HepG2 (cell line): ENCODE data around the gene ADGRE3. TPM values are rescaled to one million over a fixed set of nuclear protein-coding genes. Genes with fewer than 3 reads are reported as not detected.

Experiments
- ARHGAP35 ChIP-seq: sonication (generic); formaldehyde crosslinking; IDR thresholded peaks from 2 replicates; pipeline ENCODE4 v1.9.0; 2022; ENCODE audit warnings: mild to moderate bottlenecking, inconsistent platforms, moderate library complexity, missing genetic modification reagents, borderline replicate concordance
- ATF7 ChIP-seq, 2 experiments: fragments of 450-650 bp in 1 of 2; sonication (generic) in 1 of 2; formaldehyde crosslinking in 1 of 2; IDR thresholded peaks; 2 replicates each; pipeline versions ENCODE4 v1.4.0 to v1.6.1; 2016 to 2020; ENCODE audit warnings: antibody characterized with exemption in 1 of 2, mild to moderate bottlenecking in 1 of 2, missing genetic modification reagents in 1 of 2
- MAFF ChIP-seq: IDR thresholded peaks from 2 replicates; pipeline ENCODE4 v1.6.1; 2011; ENCODE audit warnings: low read depth, low read length, improper control_type of control experiment
- NR2F6 ChIP-seq, 2 experiments: IDR thresholded peaks; 2 replicates each; pipeline ENCODE4 v1.6.1; 2016; ENCODE audit warnings: antibody characterized with exemption in 1 of 2, mild to moderate bottlenecking in 1 of 2
- PRPF4 ChIP-seq: fragments of 200-400 bp; formaldehyde crosslinking; IDR thresholded peaks from 2 replicates; pipeline ENCODE4 v1.6.1; 2016; ENCODE audit warnings: low read length, low read depth; ENCODE audit not compliant: poor library complexity, severe bottlenecking
- TCF7L2 ChIP-seq: IDR thresholded peaks from 2 replicates; pipeline ENCODE4 v1.6.1; 2011; ENCODE audit warnings: mild to moderate bottlenecking, low read depth, low read length, moderate library complexity
- ZNF20 ChIP-seq: sonication (generic); formaldehyde crosslinking; IDR thresholded peaks from 2 replicates; pipeline ENCODE4 v1.4.0; 2020; ENCODE audit warnings: mild to moderate bottlenecking, moderate library complexity, missing genetic modification reagents
- ZNF670 ChIP-seq: sonication (generic); formaldehyde crosslinking; IDR thresholded peaks from 2 replicates; pipeline ENCODE4 v1.8.0; 2022; ENCODE audit warnings: mild to moderate bottlenecking, missing genetic modification reagents, borderline replicate concordance
- ZZZ3 ChIP-seq: sonication (generic); formaldehyde crosslinking; IDR thresholded peaks from 2 replicates; pipeline ENCODE4 v1.4.0; 2020; ENCODE audit warnings: missing genetic modification reagents, mild to moderate bottlenecking, borderline replicate concordance
- polyA plus RNA-seq, 8 experiments: library from polyadenylated mRNA; depleted of rRNA in 3 of 8; stranded (reverse) in 7 of 8; unstranded in 1 of 8; fragments of >200 nt; fragmentation: Illumina TruSeq in 4 of 8; extraction: Trizol in 4 of 8; gene quantifications; 2 replicates each; pipeline versions ENCODE4 v1.2.1 to v1.2.3, GENCODE V29; 2011 to 2016; ENCODE audit warnings: low read depth in 4 of 8, missing spikeins in 1 of 8, mixed read lengths in 1 of 8; ENCODE audit not compliant: insufficient read depth in 1 of 8
- total RNA-seq, 5 experiments: library from RNA; depleted of rRNA; stranded (reverse); fragments of >200 nt; fragmentation: Illumina TruSeq; extraction: Trizol; gene quantifications; 2 replicates each; pipeline ENCODE4 v1.2.3, GENCODE V29; 2016; ENCODE audit warnings: low read depth in 1 of 5
- TF ChIP-seq, protein P1 (sequence below): sonication (generic); formaldehyde crosslinking; IDR thresholded peaks from 2 replicates; pipeline ENCODE4 v1.8.0; 2022; ENCODE audit warnings: mild to moderate bottlenecking, missing genetic modification reagents, borderline replicate concordance
- TF ChIP-seq, protein P2 (sequence below): sonication (generic); formaldehyde crosslinking; IDR thresholded peaks from 2 replicates; pipeline ENCODE4 v1.4.0; 2020; ENCODE audit warnings: missing genetic modification reagents
- TF ChIP-seq, protein P3 (sequence below): sonication (generic); formaldehyde crosslinking; IDR thresholded peaks from 2 replicates; pipeline ENCODE4 v1.4.0; 2020; ENCODE audit warnings: missing genetic modification reagents
- TF ChIP-seq, protein P4 (sequence below): sonication (generic); formaldehyde crosslinking; IDR thresholded peaks from 2 replicates; pipeline ENCODE4 v1.4.0; 2020; ENCODE audit warnings: mild to moderate bottlenecking, missing genetic modification reagents
- TF ChIP-seq, protein P5 (sequence below): sonication (generic); formaldehyde crosslinking; IDR thresholded peaks from 2 replicates; pipeline ENCODE4 v1.4.0; 2020; ENCODE audit warnings: missing genetic modification reagents

The ADGRE3 gene
- total and polyA plus RNA-seq, 2 of the 13 experiments (the other 11 are each of a cell fraction or from before 2014, with no cell fraction given) = not detected

DNA sequence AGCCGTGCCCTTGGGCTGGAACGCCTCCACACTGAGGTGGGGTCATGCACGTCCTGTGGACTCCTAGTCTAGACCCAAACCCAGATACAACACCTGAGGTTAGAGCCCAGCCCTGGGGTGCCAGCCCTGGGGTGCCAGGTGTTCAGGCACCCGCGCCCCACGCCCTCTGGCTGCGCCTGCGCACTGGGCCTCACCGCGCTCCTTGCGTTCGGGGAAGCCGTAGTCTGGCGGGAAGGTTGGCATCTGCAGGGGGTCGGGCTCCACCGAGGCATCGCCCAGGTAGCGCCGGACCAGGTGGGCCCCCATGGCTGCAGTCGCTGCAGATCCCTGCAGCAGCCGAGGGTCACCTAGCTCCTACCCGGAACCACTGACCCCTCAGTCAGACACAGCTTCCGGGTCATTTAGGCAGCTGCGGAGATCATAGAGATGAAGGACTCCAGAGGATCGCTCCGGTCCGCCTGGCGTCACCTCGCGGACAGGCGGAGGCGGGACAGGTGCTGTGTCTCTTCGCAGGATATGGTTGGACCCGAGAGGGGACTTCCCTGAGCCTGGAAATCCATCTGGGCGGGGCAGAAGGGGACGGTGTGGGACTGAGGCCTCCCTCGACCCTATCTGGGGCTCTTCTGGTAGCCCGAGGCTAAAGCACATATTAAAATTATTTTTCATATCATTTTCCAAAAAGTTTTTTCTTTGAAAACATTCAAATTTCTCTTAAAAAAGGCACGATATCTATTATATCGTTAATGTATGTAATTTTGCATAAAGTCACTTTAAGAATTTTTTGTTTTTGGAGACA, 102.8 kb downstream of the ADGRE3 start, which contains the start of gene NDUFB7 (continued):
- TF ChIP-seq ZNF20 (CRISPR knock-in tag) (no peak), NR2F6 (IDR thresholded peaks at IDR 0.05) (0 out of 2 replicates have a peak, but pooled peaks have one; percentile 12), NR2F6 (CRISPR knock-in tag; IDR thresholded peaks at IDR 0.05) (peak; percentile 74; the same call in 1 of the 2 replicates), ARHGAP35 (0 out of 2 replicates have a peak, but pooled peaks have one; percentile 57), ZNF670 (CRISPR knock-in tag) (no peak), MAFF (no peak), PRPF4 (no peak), ZZZ3 (CRISPR knock-in tag) (peak; percentile 88; the same call in 1 of the 2 replicates), ATF7 (IDR thresholded peaks at IDR 0.05) (no peak), ATF7 (CRISPR knock-in tag; IDR thresholded peaks at IDR 0.05) (no peak), TCF7L2 (no peak)
- TF ChIP-seq, protein P1, sequence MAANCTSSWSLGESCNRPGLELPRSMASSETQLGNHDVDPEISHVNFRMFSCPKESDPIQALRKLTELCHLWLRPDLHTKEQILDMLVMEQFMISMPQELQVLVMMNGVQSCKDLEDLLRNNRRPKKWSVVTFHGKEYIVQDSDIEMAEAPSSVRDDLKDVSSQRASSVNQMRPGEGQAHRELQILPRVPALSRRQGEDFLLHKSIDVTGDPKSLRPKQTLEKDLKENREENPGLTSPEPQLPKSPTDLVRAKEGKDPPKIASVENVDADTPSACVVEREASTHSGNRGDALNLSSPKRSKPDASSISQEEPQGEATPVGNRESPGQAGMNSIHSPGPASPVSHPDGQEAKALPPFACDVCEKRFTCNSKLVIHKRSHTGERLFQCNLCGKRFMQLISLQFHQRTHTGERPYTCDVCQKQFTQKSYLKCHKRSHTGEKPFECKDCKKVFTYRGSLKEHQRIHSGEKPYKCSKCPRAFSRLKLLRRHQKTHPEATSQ (CRISPR knock-in tag) = peak; percentile 64; the same call in 1 of the 2 replicates
- TF ChIP-seq, protein P2, sequence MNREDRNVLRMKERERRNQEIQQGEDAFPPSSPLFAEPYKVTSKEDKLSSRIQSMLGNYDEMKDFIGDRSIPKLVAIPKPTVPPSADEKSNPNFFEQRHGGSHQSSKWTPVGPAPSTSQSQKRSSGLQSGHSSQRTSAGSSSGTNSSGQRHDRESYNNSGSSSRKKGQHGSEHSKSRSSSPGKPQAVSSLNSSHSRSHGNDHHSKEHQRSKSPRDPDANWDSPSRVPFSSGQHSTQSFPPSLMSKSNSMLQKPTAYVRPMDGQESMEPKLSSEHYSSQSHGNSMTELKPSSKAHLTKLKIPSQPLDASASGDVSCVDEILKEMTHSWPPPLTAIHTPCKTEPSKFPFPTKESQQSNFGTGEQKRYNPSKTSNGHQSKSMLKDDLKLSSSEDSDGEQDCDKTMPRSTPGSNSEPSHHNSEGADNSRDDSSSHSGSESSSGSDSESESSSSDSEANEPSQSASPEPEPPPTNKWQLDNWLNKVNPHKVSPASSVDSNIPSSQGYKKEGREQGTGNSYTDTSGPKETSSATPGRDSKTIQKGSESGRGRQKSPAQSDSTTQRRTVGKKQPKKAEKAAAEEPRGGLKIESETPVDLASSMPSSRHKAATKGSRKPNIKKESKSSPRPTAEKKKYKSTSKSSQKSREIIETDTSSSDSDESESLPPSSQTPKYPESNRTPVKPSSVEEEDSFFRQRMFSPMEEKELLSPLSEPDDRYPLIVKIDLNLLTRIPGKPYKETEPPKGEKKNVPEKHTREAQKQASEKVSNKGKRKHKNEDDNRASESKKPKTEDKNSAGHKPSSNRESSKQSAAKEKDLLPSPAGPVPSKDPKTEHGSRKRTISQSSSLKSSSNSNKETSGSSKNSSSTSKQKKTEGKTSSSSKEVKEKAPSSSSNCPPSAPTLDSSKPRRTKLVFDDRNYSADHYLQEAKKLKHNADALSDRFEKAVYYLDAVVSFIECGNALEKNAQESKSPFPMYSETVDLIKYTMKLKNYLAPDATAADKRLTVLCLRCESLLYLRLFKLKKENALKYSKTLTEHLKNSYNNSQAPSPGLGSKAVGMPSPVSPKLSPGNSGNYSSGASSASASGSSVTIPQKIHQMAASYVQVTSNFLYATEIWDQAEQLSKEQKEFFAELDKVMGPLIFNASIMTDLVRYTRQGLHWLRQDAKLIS (CRISPR knock-in tag) = no peak
- TF ChIP-seq, protein P3, sequence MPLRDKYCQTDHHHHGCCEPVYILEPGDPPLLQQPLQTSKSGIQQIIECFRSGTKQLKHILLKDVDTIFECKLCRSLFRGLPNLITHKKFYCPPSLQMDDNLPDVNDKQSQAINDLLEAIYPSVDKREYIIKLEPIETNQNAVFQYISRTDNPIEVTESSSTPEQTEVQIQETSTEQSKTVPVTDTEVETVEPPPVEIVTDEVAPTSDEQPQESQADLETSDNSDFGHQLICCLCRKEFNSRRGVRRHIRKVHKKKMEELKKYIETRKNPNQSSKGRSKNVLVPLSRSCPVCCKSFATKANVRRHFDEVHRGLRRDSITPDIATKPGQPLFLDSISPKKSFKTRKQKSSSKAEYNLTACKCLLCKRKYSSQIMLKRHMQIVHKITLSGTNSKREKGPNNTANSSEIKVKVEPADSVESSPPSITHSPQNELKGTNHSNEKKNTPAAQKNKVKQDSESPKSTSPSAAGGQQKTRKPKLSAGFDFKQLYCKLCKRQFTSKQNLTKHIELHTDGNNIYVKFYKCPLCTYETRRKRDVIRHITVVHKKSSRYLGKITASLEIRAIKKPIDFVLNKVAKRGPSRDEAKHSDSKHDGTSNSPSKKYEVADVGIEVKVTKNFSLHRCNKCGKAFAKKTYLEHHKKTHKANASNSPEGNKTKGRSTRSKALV (CRISPR knock-in tag) = no peak
- TF ChIP-seq, protein P4, sequence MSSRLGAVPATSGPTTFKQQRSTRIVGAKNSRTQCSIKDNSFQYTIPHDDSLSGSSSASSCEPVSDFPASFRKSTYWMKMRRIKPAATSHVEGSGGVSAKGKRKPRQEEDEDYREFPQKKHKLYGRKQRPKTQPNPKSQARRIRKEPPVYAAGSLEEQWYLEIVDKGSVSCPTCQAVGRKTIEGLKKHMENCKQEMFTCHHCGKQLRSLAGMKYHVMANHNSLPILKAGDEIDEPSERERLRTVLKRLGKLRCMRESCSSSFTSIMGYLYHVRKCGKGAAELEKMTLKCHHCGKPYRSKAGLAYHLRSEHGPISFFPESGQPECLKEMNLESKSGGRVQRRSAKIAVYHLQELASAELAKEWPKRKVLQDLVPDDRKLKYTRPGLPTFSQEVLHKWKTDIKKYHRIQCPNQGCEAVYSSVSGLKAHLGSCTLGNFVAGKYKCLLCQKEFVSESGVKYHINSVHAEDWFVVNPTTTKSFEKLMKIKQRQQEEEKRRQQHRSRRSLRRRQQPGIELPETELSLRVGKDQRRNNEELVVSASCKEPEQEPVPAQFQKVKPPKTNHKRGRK (CRISPR knock-in tag) = no peak
- TF ChIP-seq, protein P5, sequence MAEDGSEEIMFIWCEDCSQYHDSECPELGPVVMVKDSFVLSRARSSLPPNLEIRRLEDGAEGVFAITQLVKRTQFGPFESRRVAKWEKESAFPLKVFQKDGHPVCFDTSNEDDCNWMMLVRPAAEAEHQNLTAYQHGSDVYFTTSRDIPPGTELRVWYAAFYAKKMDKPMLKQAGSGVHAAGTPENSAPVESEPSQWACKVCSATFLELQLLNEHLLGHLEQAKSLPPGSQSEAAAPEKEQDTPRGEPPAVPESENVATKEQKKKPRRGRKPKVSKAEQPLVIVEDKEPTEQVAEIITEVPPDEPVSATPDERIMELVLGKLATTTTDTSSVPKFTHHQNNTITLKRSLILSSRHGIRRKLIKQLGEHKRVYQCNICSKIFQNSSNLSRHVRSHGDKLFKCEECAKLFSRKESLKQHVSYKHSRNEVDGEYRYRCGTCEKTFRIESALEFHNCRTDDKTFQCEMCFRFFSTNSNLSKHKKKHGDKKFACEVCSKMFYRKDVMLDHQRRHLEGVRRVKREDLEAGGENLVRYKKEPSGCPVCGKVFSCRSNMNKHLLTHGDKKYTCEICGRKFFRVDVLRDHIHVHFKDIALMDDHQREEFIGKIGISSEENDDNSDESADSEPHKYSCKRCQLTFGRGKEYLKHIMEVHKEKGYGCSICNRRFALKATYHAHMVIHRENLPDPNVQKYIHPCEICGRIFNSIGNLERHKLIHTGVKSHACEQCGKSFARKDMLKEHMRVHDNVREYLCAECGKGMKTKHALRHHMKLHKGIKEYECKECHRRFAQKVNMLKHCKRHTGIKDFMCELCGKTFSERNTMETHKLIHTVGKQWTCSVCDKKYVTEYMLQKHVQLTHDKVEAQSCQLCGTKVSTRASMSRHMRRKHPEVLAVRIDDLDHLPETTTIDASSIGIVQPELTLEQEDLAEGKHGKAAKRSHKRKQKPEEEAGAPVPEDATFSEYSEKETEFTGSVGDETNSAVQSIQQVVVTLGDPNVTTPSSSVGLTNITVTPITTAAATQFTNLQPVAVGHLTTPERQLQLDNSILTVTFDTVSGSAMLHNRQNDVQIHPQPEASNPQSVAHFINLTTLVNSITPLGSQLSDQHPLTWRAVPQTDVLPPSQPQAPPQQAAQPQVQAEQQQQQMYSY (CRISPR knock-in tag) = no peak
